Activated CD4-positive, alpha-beta memory T cell treated with anti-CD3 and anti-CD28 coated beads, Interleukin-2, amount 10 ng/mL, durations not matched to agents 7 days and 5 days (primary cell): Measurements from ENCODE around the gene VAV3. TPM values are rescaled to one million over a fixed set of nuclear protein-coding genes. Genes with fewer than 3 reads are reported as not detected.

Source experiments
- CTCF ChIA-PET: fragments of 350-600 bp; sonication (Branson Sonifier 250); formaldehyde crosslinking; loops from one replicate; lab custom pipeline; 2021; ENCODE audit warnings: antibody characterized with exemption, inconsistent platforms; lab: Charles Lee
- POLR2A ChIA-PET: fragments of 350-600 bp; sonication (Branson Sonifier 250); formaldehyde crosslinking; loops from one replicate; lab custom pipeline; 2021; ENCODE audit warnings: antibody characterized with exemption; lab: Charles Lee
- DNase-seq: peaks from one replicate; pipeline ENCODE4 v3.0.0-alpha.2; 2020
- H3K27ac Mint-ChIP-seq: one replicate; pipeline ENCODE4 v1.8.0; 2021; ENCODE audit warnings: mild to moderate bottlenecking, mixed read lengths
- H3K27me3 Mint-ChIP-seq: one replicate; pipeline ENCODE4 v1.8.0; 2021; ENCODE audit warnings: mixed read lengths
- H3K36me3 Mint-ChIP-seq: one replicate; pipeline ENCODE4 v1.8.0; 2021; ENCODE audit warnings: low read depth, mixed read lengths
- H3K4me1 Mint-ChIP-seq: one replicate; pipeline ENCODE4 v1.8.0; 2021; ENCODE audit warnings: mixed read lengths
- H3K4me3 Mint-ChIP-seq: one replicate; pipeline ENCODE4 v1.8.0; 2021; ENCODE audit warnings: mild to moderate bottlenecking, mixed read lengths
- H3K9me3 Mint-ChIP-seq: one replicate; pipeline ENCODE4 v1.8.0; 2021; ENCODE audit warnings: mixed read lengths
- total RNA-seq, 2 experiments: library from RNA; stranded (reverse); gene quantifications; one replicate each; pipeline ENCODE4 v1.2.3, GENCODE V29; 2021

Gene VAV3
- total RNA-seq, 2 experiments from 2014 or later, result 2.0 to 2.3 TPM

DNA sequence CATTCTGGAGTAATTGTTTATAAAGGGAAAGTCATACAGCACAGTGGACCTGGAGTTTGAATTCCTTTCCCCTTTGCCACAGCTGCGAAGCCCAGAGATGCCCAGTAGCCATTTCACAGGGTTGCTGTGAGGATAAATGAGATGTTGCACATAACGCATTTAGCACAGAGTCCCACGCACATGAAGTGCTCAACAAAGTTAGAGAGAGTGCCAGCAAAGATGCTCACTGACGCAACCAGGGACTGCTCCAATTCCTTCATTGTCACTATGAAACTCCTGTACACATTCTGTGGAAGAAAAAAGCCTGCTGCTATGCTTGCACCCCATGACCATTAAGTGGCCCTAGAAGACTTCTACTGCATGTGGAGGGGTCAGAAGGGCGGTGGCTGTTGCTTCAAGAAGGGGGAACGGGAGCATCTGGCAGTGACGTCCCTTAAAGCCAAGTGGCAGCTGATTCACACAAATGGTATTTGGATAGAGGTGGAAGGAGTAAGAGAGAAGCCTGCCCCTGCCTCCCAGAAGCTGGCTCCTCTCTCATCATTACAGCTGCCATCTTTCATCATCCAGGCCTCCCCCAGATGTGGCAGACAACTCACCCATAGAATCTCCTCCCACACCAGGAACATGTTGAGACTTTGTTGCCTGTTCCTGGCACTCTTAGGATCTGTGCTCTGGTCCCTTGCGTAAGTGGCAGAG, 26.5 kb upstream of the VAV3 start:
- Mint-ChIP-seq H3K9me3 (no peaks in the 10 kb centered on the region), H3K4me3 (no peak overlapping the region), H3K4me1 (no peaks in the 10 kb centered on the region), H3K36me3 (no peaks in the 10 kb centered on the region), H3K27ac (no peak overlapping the region), H3K27me3 (no peaks in the 10 kb centered on the region)
- ChIA-PET CTCF (no interaction called here), POLR2A (no interaction called here)
- no peak for DNase-seq

DNA sequence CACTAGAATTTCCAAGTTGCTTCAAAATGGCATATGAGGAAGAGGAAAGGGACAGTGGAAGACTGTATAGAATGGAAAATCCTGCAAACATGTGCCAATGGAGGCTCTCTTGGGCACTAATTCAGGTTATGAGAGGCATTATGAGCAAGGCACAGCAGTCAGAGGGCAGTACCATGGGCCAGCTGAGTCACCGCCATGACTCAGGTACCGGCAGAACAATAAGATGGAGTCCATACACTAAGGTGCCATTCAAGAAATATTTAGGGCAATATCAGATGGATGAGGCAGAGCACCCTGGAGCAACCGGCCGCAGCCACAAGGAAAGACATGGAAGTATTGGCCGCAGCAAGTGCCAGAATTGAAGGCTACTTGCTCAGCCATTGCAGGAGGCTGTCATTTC, 25.6 kb upstream of the VAV3 start:
- H3K27me3 Mint-ChIP-seq, result no peaks in the 10 kb centered on the region
- DNase-seq, result no peak
- ChIA-PET CTCF (no interaction called here), POLR2A (no interaction called here)
- H3K9me3 Mint-ChIP-seq, result no peaks in the 10 kb centered on the region
- no peaks in the 10 kb centered on the region for H3K36me3 Mint-ChIP-seq
- no peak overlapping the region for H3K4me3 Mint-ChIP-seq
- H3K4me1 Mint-ChIP-seq, result no peaks in the 10 kb centered on the region
- H3K27ac Mint-ChIP-seq, result no peak overlapping the region

DNA sequence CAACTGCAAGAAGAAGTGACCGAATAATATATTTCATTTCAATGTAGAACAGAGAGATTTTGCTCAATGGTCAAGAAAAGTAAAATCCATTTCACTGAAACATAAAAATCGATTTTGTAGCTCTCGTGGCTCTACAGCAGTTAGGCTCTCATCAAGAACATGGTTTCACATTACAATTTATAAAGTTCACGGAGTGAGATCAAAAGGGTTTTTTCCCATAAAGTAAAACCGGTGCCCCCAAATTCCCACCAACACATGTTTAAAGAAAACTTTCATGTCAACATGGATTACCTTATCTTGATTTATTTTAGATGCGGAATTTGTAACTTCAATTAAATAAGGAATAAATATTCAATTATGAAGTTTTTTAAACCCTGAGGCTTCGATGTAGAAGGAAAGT, 16.3 kb upstream of the VAV3 start:
- H3K4me3 Mint-ChIP-seq, result no peak overlapping the region
- POLR2A ChIA-PET, result no interaction called here

DNA sequence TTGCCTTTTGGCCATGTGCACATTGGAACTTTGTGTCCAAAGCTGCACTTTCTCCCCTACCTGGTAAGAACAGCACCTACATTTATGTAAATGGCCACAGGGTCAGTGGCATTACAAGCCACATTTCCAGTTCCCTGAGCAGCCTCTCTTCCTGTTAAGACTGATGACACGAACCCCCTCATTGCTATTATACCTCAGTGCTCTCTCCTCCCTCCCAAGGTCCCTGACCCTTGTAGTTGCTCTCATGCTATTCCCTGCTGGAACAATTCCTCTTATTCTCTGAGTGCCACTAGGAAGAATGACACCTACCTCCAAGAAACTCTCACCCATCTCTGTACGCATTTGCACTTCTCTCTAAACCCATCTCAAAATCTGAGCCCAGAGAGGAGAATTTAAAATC, 14.9 kb upstream of the VAV3 start:
- ChIA-PET POLR2A (no interaction called here), CTCF (no interaction called here)
- H3K4me3 Mint-ChIP-seq, result no peak overlapping the region
- H3K4me1 Mint-ChIP-seq, result no peaks in the 10 kb centered on the region
- no peak for DNase-seq
- H3K27ac Mint-ChIP-seq, result no peak overlapping the region
- peaks cover 11% of the 10 kb centered on the region for H3K27me3 Mint-ChIP-seq
- no peaks in the 10 kb centered on the region for H3K36me3 Mint-ChIP-seq
- no peaks in the 10 kb centered on the region for H3K9me3 Mint-ChIP-seq

More for the DNA sequence above, 16.3 kb upstream of the VAV3 start:
- H3K27ac Mint-ChIP-seq, result no peak overlapping the region
- H3K4me1 Mint-ChIP-seq, result no peaks in the 10 kb centered on the region
- H3K36me3 Mint-ChIP-seq, result no peaks in the 10 kb centered on the region
- H3K27me3 Mint-ChIP-seq, result peaks cover 11% of the 10 kb centered on the region
- CTCF ChIA-PET, result no interaction called here
- DNase-seq, result no peak
- H3K9me3 Mint-ChIP-seq, result no peaks in the 10 kb centered on the region

DNA sequence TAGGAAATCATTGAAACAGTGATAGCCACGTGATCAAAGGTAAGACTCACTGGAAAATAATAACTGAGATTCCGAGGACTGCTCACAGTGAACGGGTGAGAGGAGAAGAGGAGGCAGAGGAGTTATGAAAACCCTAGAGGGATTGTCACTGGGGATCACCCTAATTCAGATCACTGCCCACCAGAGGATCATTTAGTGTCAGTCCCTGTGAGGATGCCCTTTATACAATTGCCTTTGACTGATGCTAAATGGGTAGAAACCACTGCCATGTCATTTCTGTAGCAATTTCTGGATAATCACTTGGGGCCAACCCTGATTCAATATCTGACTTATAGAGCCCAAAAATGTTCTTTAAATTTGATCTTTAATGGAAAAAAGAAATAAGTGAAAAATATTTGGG, 14.1 kb upstream of the VAV3 start:
- H3K9me3 Mint-ChIP-seq, result no peaks in the 10 kb centered on the region
- H3K36me3 Mint-ChIP-seq, result no peaks in the 10 kb centered on the region
- CTCF ChIA-PET, result no interaction called here
- H3K4me3 Mint-ChIP-seq, result no peak overlapping the region
- no peaks in the 10 kb centered on the region for H3K4me1 Mint-ChIP-seq
- POLR2A ChIA-PET, result no interaction called here
- H3K27me3 Mint-ChIP-seq, result peaks cover 11% of the 10 kb centered on the region
- DNase-seq, result no peak
- H3K27ac Mint-ChIP-seq, result no peak overlapping the region

DNA sequence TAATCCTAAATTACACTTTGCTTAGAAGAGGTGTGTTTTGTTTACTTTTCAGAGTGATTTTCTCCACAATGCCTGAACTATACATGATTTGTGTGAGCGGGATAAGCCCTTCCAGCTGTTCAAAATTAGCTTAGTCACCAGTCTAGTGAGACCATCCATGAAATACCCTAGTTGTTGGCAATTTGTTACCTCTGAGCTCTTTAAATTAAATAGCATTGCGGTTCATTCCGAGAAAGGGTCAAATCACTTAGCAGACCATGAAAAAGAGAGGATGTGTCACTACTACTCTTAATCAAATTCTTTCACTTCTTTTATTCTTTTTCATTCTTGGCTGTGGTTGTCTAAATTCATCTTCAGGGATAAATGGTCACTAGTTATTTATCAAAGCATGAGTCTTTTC, 11.9 kb upstream of the VAV3 start:
- ChIA-PET CTCF (interaction anchor here (1.2 kb wide), 1 partner anchor 148 kb away, joined by 4 read pairs; no protein-coding TSS in a partner anchor), POLR2A (no interaction called here)
- H3K27ac Mint-ChIP-seq, result no peak overlapping the region
- DNase-seq, result no peak
- H3K4me1 Mint-ChIP-seq, result peaks cover 4% of the 10 kb centered on the region
- H3K27me3 Mint-ChIP-seq, result peaks cover 10% of the 10 kb centered on the region
- H3K4me3 Mint-ChIP-seq, result no peak overlapping the region
- no peaks in the 10 kb centered on the region for H3K36me3 Mint-ChIP-seq
- H3K9me3 Mint-ChIP-seq, result no peaks in the 10 kb centered on the region

DNA sequence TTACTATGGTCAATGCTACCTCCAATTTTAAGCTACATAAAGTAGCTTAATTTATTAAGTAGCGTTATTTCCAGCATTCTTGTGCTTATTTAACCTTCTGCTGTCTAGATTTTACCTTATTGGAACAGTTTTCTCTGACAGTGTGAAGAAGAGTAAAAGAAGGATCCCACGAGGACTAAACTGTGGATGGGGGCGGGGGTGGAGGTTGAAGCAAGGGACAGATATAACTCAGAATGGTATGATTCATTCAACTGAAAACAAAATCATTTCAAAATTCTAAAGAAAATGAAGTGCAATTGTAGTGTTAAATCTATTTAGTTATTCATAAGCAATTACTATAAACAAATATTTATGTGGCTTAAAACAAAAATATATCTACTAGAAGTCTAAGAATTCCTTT, 11.5 kb upstream of the VAV3 start:
- DNase-seq, result no peak
- no peak overlapping the region for H3K27ac Mint-ChIP-seq
- H3K27me3 Mint-ChIP-seq, result peaks cover 13% of the 10 kb centered on the region
- CTCF ChIA-PET, result interaction anchor here (1.2 kb wide), 2 partner anchors 147 to 149 kb away, joined by 3 to 4 read pairs; no protein-coding TSS in a partner anchor
- peaks cover 4% of the 10 kb centered on the region for H3K4me1 Mint-ChIP-seq
- POLR2A ChIA-PET, result no interaction called here
- no peaks in the 10 kb centered on the region for H3K36me3 Mint-ChIP-seq
- no peak overlapping the region for H3K4me3 Mint-ChIP-seq
- no peaks in the 10 kb centered on the region for H3K9me3 Mint-ChIP-seq

DNA sequence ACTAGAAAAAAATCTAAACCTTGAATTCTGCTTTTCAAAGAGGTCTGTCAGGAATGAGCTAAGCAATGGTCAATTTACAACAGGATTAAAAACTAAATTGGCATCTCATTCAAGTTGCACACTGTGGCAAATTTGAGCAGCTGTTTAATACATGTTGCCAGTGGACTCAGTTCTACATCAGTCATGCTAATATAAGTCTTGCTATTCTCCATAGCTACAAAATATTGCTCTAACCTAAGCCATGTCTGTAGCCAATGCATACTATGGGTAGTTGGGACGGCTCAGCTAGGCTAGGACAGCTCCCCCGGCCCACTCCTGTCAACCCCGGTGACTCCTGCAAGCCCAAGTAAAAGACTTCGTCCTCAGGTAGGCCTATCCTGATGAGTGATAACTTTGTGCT, 10.9 kb upstream of the VAV3 start:
- CTCF ChIA-PET, result interaction anchor here (0.9 to 1.2 kb wide), 3 partner anchors 40 to 149 kb away, joined by 3 to 4 read pairs (median 3); no protein-coding TSS in a partner anchor
- H3K27me3 Mint-ChIP-seq, result peaks cover 10% of the 10 kb centered on the region
- H3K36me3 Mint-ChIP-seq, result no peaks in the 10 kb centered on the region

DNA sequence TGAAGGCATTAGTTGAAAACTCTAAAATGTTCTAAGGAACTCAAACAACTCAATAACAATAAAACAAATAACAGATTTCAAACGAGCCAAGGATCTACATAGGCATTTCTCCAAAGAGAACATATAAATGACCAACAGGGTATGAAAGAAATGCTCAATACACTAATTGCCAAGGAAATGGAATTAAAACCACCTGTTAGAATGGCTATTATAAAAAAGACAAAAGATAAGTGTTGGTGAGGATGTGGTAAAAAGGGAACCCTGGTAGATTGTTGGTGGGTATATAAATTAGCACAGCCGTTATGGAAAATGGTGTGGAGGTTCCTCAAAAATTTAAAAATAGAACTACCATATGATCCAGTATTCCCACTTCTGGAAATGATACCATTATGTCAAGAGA, 9.1 kb upstream of the VAV3 start:
- Mint-ChIP-seq H3K27me3 (peaks cover 10% of the 10 kb centered on the region), H3K27ac (no peak overlapping the region), H3K36me3 (no peaks in the 10 kb centered on the region), H3K4me3 (no peak overlapping the region), H3K4me1 (peaks cover 4% of the 10 kb centered on the region), H3K9me3 (no peaks in the 10 kb centered on the region)
- POLR2A ChIA-PET, result no interaction called here
- no peak for DNase-seq
- CTCF ChIA-PET, result no interaction called here

More for the DNA sequence above, 10.9 kb upstream of the VAV3 start:
- Mint-ChIP-seq H3K27ac (no peak overlapping the region), H3K4me1 (peaks cover 4% of the 10 kb centered on the region), H3K4me3 (no peak overlapping the region), H3K9me3 (no peaks in the 10 kb centered on the region)
- no peak for DNase-seq
- POLR2A ChIA-PET, result interaction anchor here (1.0 kb wide), 1 partner anchor 12 kb away, joined by 3 read pairs; no protein-coding TSS in a partner anchor

DNA sequence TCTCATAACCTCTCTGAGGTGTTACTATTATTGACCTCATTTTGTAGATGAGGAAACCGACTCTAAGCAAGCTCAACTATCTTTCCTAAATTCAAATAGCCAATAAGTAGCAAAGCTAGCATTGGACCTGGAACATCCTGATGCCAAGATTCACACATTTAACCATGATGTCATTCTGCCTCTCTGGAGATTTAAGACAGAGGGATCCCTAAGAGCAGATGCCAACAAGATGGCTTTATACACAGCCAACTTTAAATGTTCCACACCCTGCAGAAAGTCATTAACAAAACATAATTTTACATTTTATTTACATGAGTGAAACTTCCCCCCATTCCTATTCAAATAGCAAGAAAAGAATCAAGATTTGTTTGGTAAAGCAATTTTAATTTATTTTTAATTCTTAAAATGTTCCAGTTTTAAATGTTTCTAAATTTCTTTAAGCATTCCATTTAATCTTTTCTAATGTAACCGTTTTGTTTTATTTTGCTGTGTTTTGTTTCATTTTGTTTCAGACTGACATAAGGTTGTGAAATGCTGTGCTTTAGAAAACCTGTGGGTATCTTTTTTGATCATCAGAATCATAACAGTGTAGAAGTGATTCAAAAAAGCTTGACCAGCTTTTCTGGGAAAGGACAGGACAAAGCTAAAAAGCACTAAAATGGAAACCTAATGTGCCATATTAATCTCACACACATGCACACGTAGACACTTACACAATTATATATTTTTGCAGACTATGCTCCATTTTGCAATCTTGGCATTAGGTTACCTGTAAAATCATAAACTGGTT, 7.6 kb upstream of the VAV3 start:
- no peaks in the 10 kb centered on the region for H3K9me3 Mint-ChIP-seq
- peaks cover 7% of the 10 kb centered on the region for H3K27me3 Mint-ChIP-seq
- ChIA-PET POLR2A (no interaction called here), CTCF (interaction anchor here (1.5 kb wide), 1 partner anchor 9 kb away, joined by 4 read pairs; no protein-coding TSS in a partner anchor)
- no peak for DNase-seq
- H3K4me3 Mint-ChIP-seq, result no peak overlapping the region
- H3K27ac Mint-ChIP-seq, result no peak overlapping the region
- H3K36me3 Mint-ChIP-seq, result no peaks in the 10 kb centered on the region
- peaks cover 4% of the 10 kb centered on the region for H3K4me1 Mint-ChIP-seq

DNA sequence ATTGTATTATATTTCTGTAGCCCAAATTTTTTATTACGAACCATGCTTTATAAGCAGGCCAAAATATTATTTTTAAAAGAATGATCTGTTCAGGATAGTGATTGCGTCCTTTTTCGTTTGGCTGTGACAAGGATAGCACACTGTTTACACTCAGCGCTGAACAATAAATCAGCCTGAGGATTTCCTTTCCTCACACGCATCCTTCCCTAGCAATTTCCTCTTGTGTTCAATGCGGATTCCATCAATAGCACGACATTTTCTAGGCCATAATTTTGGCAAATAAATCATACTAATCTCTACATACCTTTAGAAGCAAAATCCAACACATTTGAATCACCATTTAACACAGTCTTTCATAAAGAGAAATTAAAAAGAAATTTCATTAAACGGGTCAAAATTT, 1.6 kb upstream of the VAV3 start:
- Mint-ChIP-seq H3K4me3 (peak overlapping the region; percentile 39), H3K4me1 (peaks cover 33% of the 10 kb centered on the region), H3K36me3 (no peaks in the 10 kb centered on the region), H3K27me3 (peaks cover 24% of the 10 kb centered on the region), H3K27ac (no peak overlapping the region), H3K9me3 (no peaks in the 10 kb centered on the region)
- DNase-seq, result no peak
- ChIA-PET CTCF (no interaction called here), POLR2A (no interaction called here)

DNA sequence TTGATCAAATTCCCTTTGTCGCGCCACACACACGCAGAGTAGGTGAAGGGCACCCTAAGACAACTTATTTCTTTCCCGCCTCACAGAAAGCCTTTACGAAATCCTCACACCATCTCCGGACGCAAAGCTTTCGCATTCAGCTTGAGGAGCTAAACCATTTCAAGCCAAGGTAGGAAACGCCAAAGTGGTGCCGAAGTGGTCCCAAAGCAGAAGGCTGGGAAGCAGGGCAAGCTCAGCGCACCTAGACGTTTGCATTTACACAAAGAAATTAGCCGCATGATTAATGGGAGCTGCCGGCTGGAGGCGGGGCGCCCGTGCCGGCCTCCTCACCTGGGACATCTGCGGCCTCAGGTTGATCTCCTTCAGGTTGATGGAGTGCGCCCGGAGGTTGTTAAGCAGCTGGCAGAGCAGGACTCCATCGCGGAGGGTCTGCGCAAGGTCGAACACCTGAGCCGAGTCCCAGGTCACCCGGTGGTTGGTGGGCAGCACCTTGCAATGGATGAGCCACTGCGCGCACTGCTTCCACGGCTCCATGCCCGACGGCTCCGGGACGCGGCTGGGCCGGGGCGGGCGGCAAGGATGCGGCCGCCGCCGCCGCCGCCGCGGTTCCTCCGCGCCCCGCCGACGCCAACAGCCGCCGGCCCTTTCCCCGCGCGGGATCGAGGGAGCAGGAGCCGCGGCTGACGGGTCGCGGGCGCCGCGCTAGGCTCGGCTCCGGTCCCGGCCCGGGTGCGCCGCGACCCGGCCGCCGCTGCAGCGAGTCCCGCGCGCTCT, 457 bp downstream of the VAV3 start:
- H3K36me3 Mint-ChIP-seq, result no peaks in the 10 kb centered on the region
- ChIA-PET POLR2A (interaction anchor here (0.6 to 1.5 kb wide), 8 partner anchors 11 to 594 kb away, joined by 3 to 4 read pairs (median 3); no protein-coding TSS in a partner anchor), CTCF (interaction anchor here (0.6 to 1.6 kb wide), 3 partner anchors 10 to 182 kb away, joined by 3 to 11 read pairs (median 5); no protein-coding TSS in a partner anchor)
- no peaks in the 10 kb centered on the region for H3K9me3 Mint-ChIP-seq
- DNase-seq, result peak; percentile 18
- peaks cover 30% of the 10 kb centered on the region for H3K27me3 Mint-ChIP-seq
- peaks cover 33% of the 10 kb centered on the region for H3K4me1 Mint-ChIP-seq
- H3K27ac Mint-ChIP-seq, result peak overlapping the region; percentile 74
- H3K4me3 Mint-ChIP-seq, result peak overlapping the region; percentile 86
